GM12878 (cell line): ENCODE results near the gene XPO6. TPM values are rescaled to one million over a fixed set of nuclear protein-coding genes. Genes with fewer than 3 reads are reported as not detected.

Source experiments
- CBX5 ChIP-seq: sonication (generic); IDR thresholded peaks from 2 replicates; pipeline ENCODE4 v1.6.1; 2016; ENCODE audit warnings: low read depth, moderate library complexity, mild to moderate bottlenecking, inconsistent platforms
- CHD2 ChIP-seq: IDR thresholded peaks from 2 replicates; pipeline ENCODE4 v1.6.1; 2011; ENCODE audit warnings: low read depth, low read length, improper control_type of control experiment, borderline replicate concordance
- E2F4 ChIP-seq: IDR thresholded peaks from 2 replicates; pipeline ENCODE4 v1.6.1; 2012; ENCODE audit warnings: low read depth, low read length, improper control_type of control experiment
- EZH2 ChIP-seq: IDR thresholded peaks from 2 replicates; pipeline ENCODE4 v1.6.1; 2012; ENCODE audit warnings: low read depth, mild to moderate bottlenecking, control low read depth, inconsistent platforms, low read length, borderline replicate concordance; ENCODE audit not compliant: control insufficient read depth
- HDGF ChIP-seq: fragments of 450-650 bp; IDR thresholded peaks from 2 replicates; pipeline ENCODE4 v1.6.1; 2016; ENCODE audit warnings: antibody characterized with exemption
- HSF1 ChIP-seq: fragments of 150-350 bp; IDR thresholded peaks from 2 replicates; pipeline ENCODE4 v1.6.1; 2014; ENCODE audit warnings: mild to moderate bottlenecking, low read depth, low read length
- IKZF2 ChIP-seq, 2 experiments: fragments of 450-650 bp; IDR thresholded peaks; 2 replicates each; pipeline ENCODE4 v1.6.1; 2017; ENCODE audit warnings: mild to moderate bottlenecking in 2 of 2, moderate library complexity in 2 of 2
- KLF5 ChIP-seq: fragments of 450-650 bp; IDR thresholded peaks from 2 replicates; pipeline ENCODE4 v1.6.1; 2014; ENCODE audit warnings: mild to moderate bottlenecking; ENCODE audit not compliant: partially characterized antibody
- NFIC ChIP-seq: IDR thresholded peaks from 2 replicates; pipeline ENCODE4 v1.6.1; 2012; ENCODE audit warnings: low read depth, mild to moderate bottlenecking, inconsistent platforms, low read length, moderate library complexity
- POLR2AphosphoS5 ChIP-seq: IDR thresholded peaks from 2 replicates; pipeline ENCODE4 v1.6.1; 2011; ENCODE audit warnings: mild to moderate bottlenecking, low read length, inconsistent platforms
- REST ChIP-seq: IDR thresholded peaks from 2 replicates; pipeline ENCODE4 v1.6.1; 2012; ENCODE audit warnings: mild to moderate bottlenecking, low read depth, low read length
- SMAD5 ChIP-seq: IDR thresholded peaks from 2 replicates; pipeline ENCODE4 v1.6.1; 2016; ENCODE audit warnings: antibody characterized with exemption, low read depth
- TCF3 ChIP-seq: IDR thresholded peaks from 2 replicates; pipeline ENCODE4 v1.6.1; 2012; ENCODE audit warnings: low read depth, mild to moderate bottlenecking, low read length, borderline replicate concordance; ENCODE audit not compliant: insufficient read depth
- YBX1 ChIP-seq: fragments of 450-650 bp; IDR thresholded peaks from 2 replicates; pipeline ENCODE4 v1.6.1; 2016; ENCODE audit warnings: antibody characterized with exemption
- ZBED1 ChIP-seq: IDR thresholded peaks from 2 replicates; pipeline ENCODE4 v1.6.1; 2016; ENCODE audit warnings: borderline replicate concordance
- ZSCAN29 ChIP-seq: fragments of 450-650 bp; IDR thresholded peaks from 2 replicates; pipeline ENCODE4 v1.6.1; 2017; ENCODE audit warnings: mild to moderate bottlenecking, moderate library complexity
- polyA plus RNA-seq, 11 experiments: library from polyadenylated mRNA; depleted of rRNA in 4 of 11; unstranded in 6 of 11; stranded (reverse) in 5 of 11; fragments of >200 nt; fragmentation: Nextera tagmentation in 4 of 11; fragmentation: Illumina TruSeq in 1 of 11; extraction: Ambion mirVana in 4 of 11; extraction: Trizol in 1 of 11; gene quantifications; 1 replicate in 1 of 11; 2 replicates in 10 of 11; pipeline versions ENCODE4 v1.2.1 to v1.2.3, GENCODE V29; 2011 to 2016; ENCODE audit warnings: inconsistent platforms in 2 of 11, missing spikeins in 2 of 11, low read depth in 1 of 11
- total RNA-seq, 4 experiments: library from RNA; depleted of rRNA in 3 of 4; stranded (reverse); fragments of >200 nt in 3 of 4; fragmentation: Illumina TruSeq in 1 of 4; extraction: Trizol in 1 of 4; gene quantifications; 2 replicates each; pipeline versions ENCODE4 v1.2.1 to v1.2.3, GENCODE V29; 2013 to 2021
- TF ChIP-seq, protein P1 (sequence below): fragments of 450-650 bp; formaldehyde crosslinking; IDR thresholded peaks from 2 replicates; pipeline ENCODE4 v1.5.0; 2022; ENCODE audit warnings: mild to moderate bottlenecking, missing genetic modification characterization

The XPO6 gene
- total and polyA plus RNA-seq, 10 of the 15 experiments (the other 5 are each of a cell fraction or from before 2014, with no cell fraction given), result 9.9 to 246 (median 110) TPM

- no peak for TF ChIP-seq REST
- no peak for TF ChIP-seq EZH2
- no peak for TF ChIP-seq KLF5
- no peak for TF ChIP-seq ZSCAN29
- no peak for TF ChIP-seq CBX5
- no peak for TF ChIP-seq YBX1
- peak; percentile 74 for TF ChIP-seq TCF3
- TF ChIP-seq, protein P1, sequence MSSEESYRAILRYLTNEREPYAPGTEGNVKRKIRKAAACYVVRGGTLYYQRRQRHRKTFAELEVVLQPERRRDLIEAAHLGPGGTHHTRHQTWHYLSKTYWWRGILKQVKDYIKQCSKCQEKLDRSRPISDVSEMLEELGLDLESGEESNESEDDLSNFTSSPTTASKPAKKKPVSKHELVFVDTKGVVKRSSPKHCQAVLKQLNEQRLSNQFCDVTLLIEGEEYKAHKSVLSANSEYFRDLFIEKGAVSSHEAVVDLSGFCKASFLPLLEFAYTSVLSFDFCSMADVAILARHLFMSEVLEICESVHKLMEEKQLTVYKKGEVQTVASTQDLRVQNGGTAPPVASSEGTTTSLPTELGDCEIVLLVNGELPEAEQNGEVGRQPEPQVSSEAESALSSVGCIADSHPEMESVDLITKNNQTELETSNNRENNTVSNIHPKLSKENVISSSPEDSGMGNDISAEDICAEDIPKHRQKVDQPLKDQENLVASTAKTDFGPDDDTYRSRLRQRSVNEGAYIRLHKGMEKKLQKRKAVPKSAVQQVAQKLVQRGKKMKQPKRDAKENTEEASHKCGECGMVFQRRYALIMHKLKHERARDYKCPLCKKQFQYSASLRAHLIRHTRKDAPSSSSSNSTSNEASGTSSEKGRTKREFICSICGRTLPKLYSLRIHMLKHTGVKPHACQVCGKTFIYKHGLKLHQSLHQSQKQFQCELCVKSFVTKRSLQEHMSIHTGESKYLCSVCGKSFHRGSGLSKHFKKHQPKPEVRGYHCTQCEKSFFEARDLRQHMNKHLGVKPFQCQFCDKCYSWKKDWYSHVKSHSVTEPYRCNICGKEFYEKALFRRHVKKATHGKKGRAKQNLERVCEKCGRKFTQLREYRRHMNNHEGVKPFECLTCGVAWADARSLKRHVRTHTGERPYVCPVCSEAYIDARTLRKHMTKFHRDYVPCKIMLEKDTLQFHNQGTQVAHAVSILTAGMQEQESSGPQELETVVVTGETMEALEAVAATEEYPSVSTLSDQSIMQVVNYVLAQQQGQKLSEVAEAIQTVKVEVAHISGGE (CRISPR knock-in tag), result no peak
- no peak for TF ChIP-seq E2F4
- TF ChIP-seq ZBED1, result no peak
- no peak for TF ChIP-seq HSF1
- no peak for TF ChIP-seq SMAD5
- TF ChIP-seq NFIC, result no peak
- TF ChIP-seq POLR2AphosphoS5, result peak; percentile 60; the same call in 1 of the 2 replicates
- TF ChIP-seq CHD2, result peak; percentile 51
- no peak for TF ChIP-seq HDGF
- peak; percentile 90 to 95 for TF ChIP-seq IKZF2 (IDR thresholded peaks at IDR 0.05)
These were observed 70.8 kb downstream of the XPO6 start (continued) for GRCh38 chr16:28140788-28141618.
